Fibroblast of skin of left quadriceps (primary cell): ENCODE results near the gene CD63.

Experiments
- DNase-seq, 2 experiments: peaks; one replicate each; pipeline ENCODE4 v3.0.0-alpha.2; 2013; ENCODE audit warnings: low read depth in 2 of 2

CD63 gene

GRCh38 chr12:55720894-55721444 is 7.8 kb downstream of the CD63 start:
- peak; percentile 78 to 83 for DNase-seq

DNA sequence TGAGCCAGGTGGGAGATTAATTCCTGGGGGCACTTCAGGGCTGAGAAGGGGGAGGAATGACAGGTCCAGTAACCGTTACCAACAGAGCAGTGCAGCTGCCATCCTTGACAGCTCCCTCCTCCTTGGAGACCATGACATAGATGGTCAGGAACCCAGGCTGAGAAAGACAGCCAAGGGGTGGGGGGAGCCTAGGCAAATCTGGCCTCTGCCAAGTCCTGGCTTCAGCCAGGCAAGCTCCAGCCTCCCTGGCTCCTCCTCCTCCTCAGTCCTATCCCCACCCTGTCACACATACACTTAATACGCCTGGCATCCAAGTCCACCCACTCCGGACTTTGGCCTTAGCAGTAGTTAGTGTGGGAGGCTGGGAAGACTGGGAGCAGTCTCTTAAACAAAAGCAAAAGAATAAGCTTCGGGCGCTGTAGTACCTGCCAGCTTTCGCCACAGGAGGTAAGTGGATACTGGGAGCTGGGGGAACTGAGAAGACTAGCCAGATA is 8.7 kb downstream of the CD63 start, which contains the start of gene RDH5:
Gene RDH5, plus strand, starts transcription at position 323 of the 494 bp plus-strand sequence. CDS start 792 bp downstream, outside the sequence.
- DNase-seq: no peak

- no peak for DNase-seq
Observed at GRCh38 chr12:55719371-55719770, 9.4 kb downstream of the CD63 start.

- DNase-seq: peak in 1 of 2 experiments; percentile 49
Observed at GRCh38 chr12:55718624-55719275, 10.1 kb downstream of the CD63 start.

GRCh38 chr12:55718015-55718414 is 10.8 kb downstream of the CD63 start:
- no peak for DNase-seq

GRCh38 chr12:55717011-55718007 is 11.5 kb downstream of the CD63 start:
- DNase-seq: no peak

- DNase-seq: no peak
Observed at GRCh38 chr12:55716582-55716957, 12.2 kb downstream of the CD63 start.

- DNase-seq: peak; percentile 89 to 93
Observed at GRCh38 chr12:55715833-55716581, 12.8 kb downstream of the CD63 start, which contains the start of gene BLOC1S1. BLOC1S1 (plus strand) TSS chr12:55716046; CDS start chr12:55716052, 6 bp downstream.

GRCh38 chr12:55715169-55715764 is 13.5 kb downstream of the CD63 start:
- DNase-seq: no peak

GRCh38 chr12:55713721-55714120 is 15.1 kb downstream of the CD63 start:
- DNase-seq: peak; percentile 72 to 77

DNA sequence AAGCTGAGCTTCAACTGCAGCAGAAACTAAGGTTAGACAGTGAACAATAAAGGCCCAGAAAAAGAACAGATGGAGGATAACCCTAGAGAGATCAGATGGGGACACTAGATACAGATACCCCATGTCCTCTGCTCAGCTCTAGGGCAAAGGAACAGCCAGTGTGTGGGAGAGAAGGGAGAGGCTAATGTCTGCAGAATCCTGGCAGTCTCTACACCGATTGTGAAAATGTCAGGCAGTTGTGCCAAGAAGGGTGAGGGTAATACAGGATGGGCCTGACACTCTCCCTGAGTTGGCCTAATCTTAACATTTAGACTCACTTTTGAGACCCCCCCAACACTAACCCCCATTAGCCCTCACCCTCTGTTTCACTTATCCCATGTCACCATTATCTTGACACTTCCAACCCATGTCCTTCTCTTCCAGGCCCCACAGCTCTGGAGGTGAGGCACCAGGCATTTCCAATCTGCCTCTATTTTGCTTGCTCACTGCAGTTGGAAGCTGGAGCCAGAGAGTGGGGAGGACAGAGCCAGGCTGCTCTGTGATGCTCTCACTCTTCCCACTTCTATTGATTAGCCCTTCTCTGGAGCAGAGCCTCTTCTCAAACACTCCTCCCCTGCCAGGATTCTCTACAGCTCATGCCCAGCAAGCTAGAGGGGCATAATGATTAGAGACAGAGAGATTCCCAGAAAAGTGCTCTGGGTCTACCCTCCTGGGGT is 16.0 kb downstream of the CD63 start:
- no peak for DNase-seq

- no peak for DNase-seq
Observed at GRCh38 chr12:55711786-55712553, 16.8 kb downstream of the CD63 start.

- DNase-seq: no peak
Observed at GRCh38 chr12:55708695-55709233, 20.0 kb downstream of the CD63 start.

DNA sequence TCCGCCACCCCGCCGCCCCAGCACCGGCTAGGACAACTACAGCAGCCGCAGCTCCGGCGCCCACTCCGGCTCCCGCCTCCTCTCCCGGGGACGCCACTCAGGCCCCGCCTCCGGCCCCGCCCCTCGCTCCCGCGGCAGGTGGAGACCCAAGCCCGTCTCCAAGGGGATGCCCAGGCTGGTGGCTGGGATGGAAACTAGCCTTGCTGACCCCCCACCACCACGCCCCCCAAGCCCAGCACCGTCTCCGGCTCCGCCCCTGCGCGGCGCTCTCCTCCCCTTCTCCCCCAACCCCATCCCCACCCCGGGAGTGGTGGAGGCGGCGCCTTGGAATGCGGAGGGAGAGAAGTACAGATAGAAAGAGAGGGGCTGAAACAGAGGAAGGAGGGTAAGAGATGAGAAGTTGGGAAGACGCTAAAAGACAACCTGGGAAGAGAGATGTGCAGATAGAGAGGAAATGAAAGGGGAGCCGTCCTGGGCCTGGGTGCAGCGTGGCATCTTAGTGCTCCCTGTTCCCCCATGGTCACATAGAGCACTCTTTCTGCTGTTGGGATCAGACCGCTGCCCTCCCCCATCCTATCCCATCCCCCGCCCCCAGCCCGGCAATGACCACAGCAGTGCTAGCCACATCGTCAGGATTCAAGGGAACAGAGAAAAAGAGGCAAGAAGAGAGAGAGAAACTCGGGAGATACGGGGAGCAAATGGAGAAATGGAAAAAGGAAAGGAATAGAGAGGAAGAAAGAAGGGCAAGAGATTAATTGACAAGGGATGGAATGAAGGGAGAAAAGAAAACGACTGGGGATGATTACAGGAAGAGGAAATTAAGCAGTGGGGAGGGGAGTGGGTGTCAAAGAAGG is 20.7 kb downstream of the CD63 start, which contains the start of gene ITGA7:
Gene ITGA7, minus strand, starts transcription at position 64 of the 854 bp plus-strand sequence. CDS start 222 bp downstream, outside the sequence.
- no peak for DNase-seq

DNA sequence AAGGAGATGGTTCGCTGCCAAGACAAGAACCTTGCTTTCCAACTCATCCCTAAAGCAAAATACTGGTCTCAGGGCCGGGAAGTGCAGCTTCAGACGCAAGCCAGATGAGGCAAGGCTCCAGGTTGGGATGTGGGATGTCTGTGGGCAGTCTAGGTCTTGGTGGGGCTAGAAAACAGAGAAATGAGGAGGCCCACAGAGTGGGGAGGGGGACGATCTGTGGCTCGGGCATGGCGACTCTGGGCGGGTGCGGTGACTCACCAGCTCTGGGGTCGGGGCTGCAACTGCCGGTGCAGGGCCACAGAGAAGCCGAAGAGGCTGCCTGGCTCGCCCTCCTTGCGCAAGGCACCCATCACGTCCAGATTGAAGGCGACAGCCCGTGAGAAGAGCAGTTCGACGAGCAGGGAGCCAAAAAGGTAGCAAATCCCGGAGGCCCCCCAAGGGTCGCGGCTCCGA is 21.6 kb downstream of the CD63 start:
- DNase-seq: no peak

DNA sequence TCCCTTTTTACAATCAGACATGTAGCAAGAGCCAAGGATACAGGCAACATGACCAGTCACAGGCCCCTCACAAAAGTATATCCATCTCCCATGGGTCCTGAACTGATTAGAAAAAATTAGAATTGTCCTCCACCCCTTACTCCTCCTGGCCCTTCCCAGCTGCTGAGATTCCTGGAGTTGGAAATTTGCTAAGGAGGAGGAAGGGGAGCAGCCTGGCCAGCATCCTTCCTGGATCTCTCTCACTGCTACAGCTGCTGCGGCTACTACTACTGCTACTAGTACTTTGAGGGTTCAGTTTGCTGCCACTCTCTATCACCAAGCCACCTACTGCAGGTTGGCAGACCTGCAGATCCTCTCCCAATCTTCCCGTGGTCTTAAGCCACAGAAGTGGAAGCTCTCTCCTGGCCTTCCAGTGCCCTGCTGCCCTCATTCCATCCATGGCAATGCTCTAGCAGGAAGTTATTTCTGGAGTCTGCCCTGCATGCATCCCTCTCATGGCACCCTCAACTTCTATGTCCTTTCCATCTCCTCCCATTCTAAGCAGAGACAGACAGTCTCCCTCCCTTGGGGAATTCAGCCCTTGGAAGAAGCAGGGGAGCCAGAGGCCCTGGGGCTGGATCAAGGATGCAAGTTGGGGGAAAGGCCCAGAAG is 22.1 kb downstream of the CD63 start:
- DNase-seq: no peak

DNA sequence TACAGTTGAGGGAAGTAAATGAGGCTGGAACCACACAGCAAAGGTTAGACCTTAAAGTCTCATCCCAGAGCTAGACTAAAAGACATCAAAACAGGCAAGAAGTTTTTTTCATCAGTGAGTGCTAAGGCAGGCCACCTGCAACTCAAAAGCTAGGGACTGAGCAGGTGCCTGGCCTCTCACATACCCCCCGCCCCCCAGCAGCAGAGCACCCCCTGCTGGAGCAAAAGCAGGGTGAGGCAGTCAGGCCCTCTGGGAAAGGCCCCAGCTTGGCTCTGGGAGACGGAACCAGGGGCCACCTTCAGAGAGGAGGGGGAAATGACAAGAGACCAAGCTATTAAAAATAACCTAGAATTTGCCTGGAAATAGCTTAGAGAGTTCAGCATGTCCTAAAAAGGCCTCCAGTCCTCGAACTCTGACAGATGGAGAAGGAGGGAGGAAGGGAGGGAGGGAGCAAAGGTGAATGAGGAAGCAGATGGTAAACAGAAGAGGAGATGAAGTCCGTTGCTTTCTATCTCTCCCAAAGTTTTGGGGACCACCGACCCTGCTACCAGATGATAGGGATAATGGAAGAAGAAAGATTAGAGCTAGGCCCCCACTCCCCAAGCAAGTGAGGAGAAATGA is 22.9 kb downstream of the CD63 start:
- no peak for DNase-seq
